Vagina (tissue), 2 donors: ENCODE measurements around the gene SLC48A1.

Experiments
- CTCF ChIP-seq, 3 experiments: fragments of 450-650 bp in 2 of 3; fragments of 200-600 bp in 1 of 3; sonication (generic) in 1 of 3; IDR thresholded peaks; one replicate each; pipeline ENCODE4 v1.5.1; 2017 to 2019; ENCODE audit warnings: antibody characterized with exemption in 3 of 3, mild to moderate bottlenecking in 2 of 3, moderate library complexity in 2 of 3
- POLR2AphosphoS5 ChIP-seq, 2 donors: sonication (generic); formaldehyde crosslinking; IDR thresholded peaks; one replicate each; pipeline ENCODE4 v1.9.0; 2017; ENCODE audit warnings: antibody characterized with exemption in 2 of 2, mild to moderate bottlenecking in 2 of 2, low read depth in 1 of 2; ENCODE audit not compliant: insufficient read depth in 1 of 2

DNA sequence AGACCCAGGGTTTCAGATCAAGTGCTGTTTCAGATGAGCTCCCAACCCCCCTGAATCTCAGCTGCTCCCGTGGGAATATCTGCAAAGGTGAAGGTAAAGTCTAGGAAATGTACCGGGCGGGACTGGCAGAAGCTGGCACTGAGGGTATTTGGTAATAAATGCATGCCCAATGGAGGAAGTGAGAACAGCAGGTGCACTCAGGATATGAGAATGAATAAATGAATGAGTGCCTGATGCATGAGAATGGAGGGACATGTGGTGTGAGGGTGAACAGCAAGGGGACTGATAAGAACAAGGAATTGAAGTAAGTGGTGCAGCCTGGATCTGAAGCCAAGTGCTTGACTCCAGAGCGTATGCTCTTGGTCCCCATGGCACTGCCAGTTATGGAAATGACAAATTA is 25.9 kb upstream of the SLC48A1 start:
- no peak for TF ChIP-seq CTCF (IDR thresholded peaks at IDR 0.05)
- no peak for TF ChIP-seq POLR2AphosphoS5 (IDR thresholded peaks at IDR 0.05; ENCODE audit: insufficient read depth in 1 of 2, low read depth in 1 of 2)
